WERI-Rb-1 (cell line): ENCODE data around the gene LOX.

Source experiments
- DNase-seq: peaks from one replicate; pipeline ENCODE4 v3.0.0-alpha.2; 2020
- H3K27ac ChIP-seq: fragments of 250-450 bp; sonication (Bioruptor Pico); 2 replicates; pipeline ENCODE4 v1.5.1; 2020; ENCODE audit warnings: mild to moderate bottlenecking, moderate library complexity
- H3K27me3 ChIP-seq: fragments of 250-450 bp; sonication (Bioruptor Pico); 2 replicates; pipeline ENCODE4 v1.5.1; 2021; ENCODE audit warnings: mild to moderate bottlenecking, low read depth, moderate library complexity; ENCODE audit not compliant: insufficient read depth, severe bottlenecking
- H3K36me3 ChIP-seq: fragments of 250-450 bp; sonication (Bioruptor Pico); 2 replicates; pipeline ENCODE4 v1.5.1; 2020; ENCODE audit warnings: mild to moderate bottlenecking, moderate library complexity
- H3K4me3 ChIP-seq: 2 replicates; pipeline ENCODE4 v1.5.1; 2011; ENCODE audit warnings: low read depth, mild to moderate bottlenecking, control low read depth, low read length
- H3K9me3 ChIP-seq: fragments of 250-450 bp; sonication (Bioruptor Pico); 2 replicates; pipeline ENCODE4 v1.5.1; 2021; ENCODE audit warnings: mild to moderate bottlenecking, moderate library complexity; ENCODE audit not compliant: severe bottlenecking
- CTCF ChIP-seq: IDR thresholded peaks from 2 replicates; pipeline ENCODE4 v1.5.1; 2011; ENCODE audit warnings: low read depth, mild to moderate bottlenecking, control low read depth, inconsistent platforms, low read length

LOX gene

GRCh38 chr5:122114501-122114900 lies 36.4 kb upstream of the LOX start:
- no peaks in the 10 kb centered on the region for H3K27me3 ChIP-seq
- H3K36me3 ChIP-seq: no peaks in the 10 kb centered on the region
- no peak for TF ChIP-seq CTCF
- no peaks in the 10 kb centered on the region for H3K9me3 ChIP-seq
- no peak for DNase-seq
- no peak overlapping the region for H3K27ac ChIP-seq
- no peak overlapping the region for H3K4me3 ChIP-seq

- Histone ChIP-seq H3K9me3 (no peaks in the 10 kb centered on the region), H3K27me3 (no peaks in the 10 kb centered on the region), H3K4me3 (no peak overlapping the region), H3K36me3 (no peaks in the 10 kb centered on the region), H3K27ac (no peak overlapping the region)
- DNase-seq: no peak
- no peak for TF ChIP-seq CTCF
These were observed 34.9 kb upstream of the LOX start for GRCh38 chr5:122112733-122113558.

GRCh38 chr5:122112063-122112462 lies 34.0 kb upstream of the LOX start:
- no peak overlapping the region for H3K4me3 ChIP-seq
- no peaks in the 10 kb centered on the region for H3K9me3 ChIP-seq
- H3K27me3 ChIP-seq: no peaks in the 10 kb centered on the region
- no peaks in the 10 kb centered on the region for H3K36me3 ChIP-seq
- no peak for TF ChIP-seq CTCF
- DNase-seq: no peak
- no peak overlapping the region for H3K27ac ChIP-seq

- no peaks in the 10 kb centered on the region for H3K36me3 ChIP-seq
- no peaks in the 10 kb centered on the region for H3K27me3 ChIP-seq
- no peak for DNase-seq
- no peak overlapping the region for H3K4me3 ChIP-seq
- H3K9me3 ChIP-seq: no peaks in the 10 kb centered on the region
- TF ChIP-seq CTCF: no peak
- no peak overlapping the region for H3K27ac ChIP-seq
These were observed 33.4 kb upstream of the LOX start for GRCh38 chr5:122111460-122111859.

GRCh38 chr5:122110987-122111386 lies 32.9 kb upstream of the LOX start:
- Histone ChIP-seq H3K4me3 (no peak overlapping the region), H3K27ac (no peak overlapping the region), H3K9me3 (no peaks in the 10 kb centered on the region), H3K27me3 (no peaks in the 10 kb centered on the region), H3K36me3 (no peaks in the 10 kb centered on the region)
- no peak for TF ChIP-seq CTCF
- DNase-seq: no peak

- DNase-seq: no peak
- Histone ChIP-seq H3K9me3 (no peaks in the 10 kb centered on the region), H3K27me3 (no peaks in the 10 kb centered on the region), H3K27ac (no peak overlapping the region), H3K36me3 (no peaks in the 10 kb centered on the region), H3K4me3 (no peak overlapping the region)
- no peak for TF ChIP-seq CTCF
These were observed 29.0 kb upstream of the LOX start for GRCh38 chr5:122107016-122107415.
